ENCODE results near the gene G6PC1.
"Not testable (repeated sequence)": the region's sequence is repeated elsewhere in the genome, so short reads cannot be mapped to it uniquely, and the experiment has no call there.

G6PC1 gene

DNA sequence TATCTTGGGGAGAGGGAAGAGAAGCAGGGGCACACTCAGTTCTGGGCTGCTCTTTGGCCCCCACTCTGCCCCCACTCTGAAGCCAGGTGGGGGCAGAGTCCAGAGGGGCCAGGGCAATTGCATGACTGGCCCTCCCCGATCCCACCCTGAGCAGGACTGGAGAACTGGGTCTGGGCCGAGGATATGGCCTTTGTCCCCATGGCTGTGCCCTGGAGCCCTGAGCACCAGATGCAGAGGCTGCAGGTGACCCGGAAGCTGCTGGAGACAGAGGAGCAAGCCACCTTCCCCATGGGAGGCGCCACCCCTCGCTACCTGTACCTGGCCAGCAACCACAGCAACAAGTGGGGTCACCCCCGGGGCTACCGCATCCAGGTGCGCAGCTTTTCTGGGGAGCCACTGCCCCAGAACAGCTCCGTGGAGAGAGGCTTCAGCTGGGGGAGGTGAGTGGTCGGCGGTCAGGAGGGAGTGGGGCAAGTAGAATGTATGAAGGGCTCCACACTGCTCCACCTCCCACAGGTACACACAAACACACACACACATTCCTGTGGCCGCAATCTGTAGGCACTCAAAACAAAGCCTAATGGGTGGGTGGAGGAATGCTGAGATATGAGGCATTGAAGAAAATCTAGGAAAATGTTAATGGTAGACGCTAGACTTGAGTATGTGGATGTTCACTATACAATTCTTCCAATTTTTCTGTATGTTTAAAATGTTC lies 28.2 kb upstream of the G6PC1 start:
- no peak overlapping the region for H3K4me3 ChIP-seq (ENCODE audit: low read depth in 1 of 2, low read length in 2 of 2)
- H3K9ac ChIP-seq (ENCODE audit: low read depth, low read length) = no peak overlapping the region
- H3K79me2 ChIP-seq (ENCODE audit: insufficient read depth, low read length) = no peaks in the 10 kb centered on the region
- ATAC-seq (ENCODE audit: insufficient read depth, low read depth) (no peak), DNase-seq (no peak)
- H3K4me1 ChIP-seq (ENCODE audit: insufficient read depth, low read length) = no peaks in the 10 kb centered on the region
- no peaks in the 10 kb centered on the region for H3K9me3 ChIP-seq (ENCODE audit: insufficient read depth, low read length, severe bottlenecking)
- H3K27ac ChIP-seq (ENCODE audit: low read length) = no peak overlapping the region
- no peak overlapping the region for H2AFZ ChIP-seq (ENCODE audit: low read depth, low read length)
- peaks cover 6% of the 10 kb centered on the region for H3K27me3 ChIP-seq (ENCODE audit: insufficient read depth, low read length, poor library complexity)
- no peaks in the 10 kb centered on the region for H4K20me1 ChIP-seq (ENCODE audit: insufficient read depth, low read length)
- TF ChIP-seq, protein P1, sequence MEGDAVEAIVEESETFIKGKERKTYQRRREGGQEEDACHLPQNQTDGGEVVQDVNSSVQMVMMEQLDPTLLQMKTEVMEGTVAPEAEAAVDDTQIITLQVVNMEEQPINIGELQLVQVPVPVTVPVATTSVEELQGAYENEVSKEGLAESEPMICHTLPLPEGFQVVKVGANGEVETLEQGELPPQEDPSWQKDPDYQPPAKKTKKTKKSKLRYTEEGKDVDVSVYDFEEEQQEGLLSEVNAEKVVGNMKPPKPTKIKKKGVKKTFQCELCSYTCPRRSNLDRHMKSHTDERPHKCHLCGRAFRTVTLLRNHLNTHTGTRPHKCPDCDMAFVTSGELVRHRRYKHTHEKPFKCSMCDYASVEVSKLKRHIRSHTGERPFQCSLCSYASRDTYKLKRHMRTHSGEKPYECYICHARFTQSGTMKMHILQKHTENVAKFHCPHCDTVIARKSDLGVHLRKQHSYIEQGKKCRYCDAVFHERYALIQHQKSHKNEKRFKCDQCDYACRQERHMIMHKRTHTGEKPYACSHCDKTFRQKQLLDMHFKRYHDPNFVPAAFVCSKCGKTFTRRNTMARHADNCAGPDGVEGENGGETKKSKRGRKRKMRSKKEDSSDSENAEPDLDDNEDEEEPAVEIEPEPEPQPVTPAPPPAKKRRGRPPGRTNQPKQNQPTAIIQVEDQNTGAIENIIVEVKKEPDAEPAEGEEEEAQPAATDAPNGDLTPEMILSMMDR (IDR thresholded peaks at IDR 0.05; ENCODE audit: borderline replicate concordance, extremely low read depth, low read length, poor library complexity, severe bottlenecking) = no peak
- no peak for TF ChIP-seq EZH2 (IDR thresholded peaks at IDR 0.05; ENCODE audit: borderline replicate concordance, low read depth, low read length, severe bottlenecking)
- no peak overlapping the region for H3K4me2 ChIP-seq (ENCODE audit: insufficient read depth, low read length)
- no peaks in the 10 kb centered on the region for H3K36me3 ChIP-seq (ENCODE audit: insufficient read depth, low read length)

DNA sequence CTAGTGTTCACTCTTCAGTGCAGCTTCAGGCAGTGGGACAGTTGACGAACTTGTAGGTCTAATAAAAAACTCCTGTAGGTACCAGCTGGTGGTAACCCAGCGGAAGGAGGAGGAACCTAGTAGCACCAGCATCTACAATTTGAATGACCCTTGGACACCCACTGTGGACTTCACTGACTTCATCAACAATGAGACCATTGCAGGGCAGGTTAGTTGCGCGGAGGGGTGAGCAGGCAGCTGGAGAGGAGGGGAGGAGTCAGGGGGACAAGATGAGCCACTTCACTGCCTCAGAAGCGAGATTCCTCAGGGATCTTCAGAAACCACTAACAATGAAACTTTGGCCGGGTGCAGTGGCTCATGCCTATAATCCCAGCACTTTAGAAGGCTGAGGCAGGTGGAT lies 27.3 kb upstream of the G6PC1 start:
- H3K27me3 ChIP-seq (ENCODE audit: insufficient read depth, low read length, poor library complexity) = peaks cover 7% of the 10 kb centered on the region
- no peaks in the 10 kb centered on the region for H3K9me3 ChIP-seq (ENCODE audit: insufficient read depth, low read length, severe bottlenecking)
- no peaks in the 10 kb centered on the region for H4K20me1 ChIP-seq (ENCODE audit: insufficient read depth, low read length)
- no peak overlapping the region for H3K4me2 ChIP-seq (ENCODE audit: insufficient read depth, low read length)
- no peak for ATAC-seq (ENCODE audit: insufficient read depth, low read depth)
- H3K9ac ChIP-seq (ENCODE audit: low read depth, low read length) = no peak overlapping the region
- no peak overlapping the region for H2AFZ ChIP-seq (ENCODE audit: low read depth, low read length)
- no peak overlapping the region for H3K27ac ChIP-seq (ENCODE audit: low read length)
- no peak for DNase-seq
- no peak overlapping the region for H3K4me3 ChIP-seq (ENCODE audit: low read depth in 1 of 2, low read length in 2 of 2)
- no peaks in the 10 kb centered on the region for H3K4me1 ChIP-seq (ENCODE audit: insufficient read depth, low read length)
- H3K36me3 ChIP-seq (ENCODE audit: insufficient read depth, low read length) = no peaks in the 10 kb centered on the region
- H3K79me2 ChIP-seq (ENCODE audit: insufficient read depth, low read length) = no peaks in the 10 kb centered on the region
- TF ChIP-seq, protein P1 (IDR thresholded peaks at IDR 0.05; ENCODE audit: borderline replicate concordance, extremely low read depth, low read length, poor library complexity, severe bottlenecking) = no peak
- TF ChIP-seq EZH2 (IDR thresholded peaks at IDR 0.05; ENCODE audit: borderline replicate concordance, low read depth, low read length, severe bottlenecking) = no peak

DNA sequence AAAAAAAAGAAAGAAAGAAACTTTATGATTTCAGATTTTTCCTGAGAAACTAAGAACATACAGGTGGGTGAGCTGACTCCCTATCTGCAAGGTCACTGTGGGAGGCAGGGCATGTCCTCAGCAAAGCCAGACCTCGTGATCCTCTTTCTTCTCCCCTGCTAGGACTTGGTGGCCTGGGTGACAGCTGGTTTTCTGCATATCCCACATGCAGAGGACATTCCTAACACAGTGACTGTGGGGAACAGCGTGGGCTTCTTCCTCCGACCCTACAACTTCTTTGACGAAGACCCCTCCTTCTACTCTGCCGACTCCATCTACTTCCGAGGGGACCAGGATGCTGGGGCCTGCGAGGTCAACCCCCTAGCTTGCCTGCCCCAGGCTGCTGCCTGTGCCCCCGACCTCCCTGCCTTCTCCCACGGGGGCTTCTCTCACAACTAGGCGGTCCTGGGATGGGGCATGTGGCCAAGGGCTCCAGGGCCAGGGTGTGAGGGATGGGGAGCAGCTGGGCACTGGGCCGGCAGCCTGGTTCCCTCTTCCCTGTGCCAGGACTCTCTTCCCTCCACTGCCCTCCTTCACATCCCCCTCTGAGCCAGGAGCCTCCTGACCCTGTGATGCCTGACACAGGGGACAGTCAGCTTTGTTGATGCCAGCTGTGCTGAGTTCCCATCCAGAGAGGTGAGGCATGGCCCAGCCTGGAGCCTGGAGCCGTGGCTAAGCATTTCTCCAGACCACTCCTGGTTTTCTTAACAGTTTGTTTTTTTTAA lies 26.5 kb upstream of the G6PC1 start:
- peaks cover 11% of the 10 kb centered on the region for H3K27me3 ChIP-seq (ENCODE audit: insufficient read depth, low read length, poor library complexity)
- not testable (repeated sequence) for H3K4me1 ChIP-seq (ENCODE audit: insufficient read depth, low read length); H3K79me2 ChIP-seq (ENCODE audit: insufficient read depth, low read length); H3K9ac ChIP-seq (ENCODE audit: low read depth, low read length); H3K4me2 ChIP-seq (ENCODE audit: insufficient read depth, low read length); H3K9me3 ChIP-seq (ENCODE audit: insufficient read depth, low read length, severe bottlenecking); ATAC-seq (ENCODE audit: insufficient read depth, low read depth); H2AFZ ChIP-seq (ENCODE audit: low read depth, low read length); DNase-seq; H3K4me3 ChIP-seq (ENCODE audit: low read depth in 1 of 2, low read length in 2 of 2); H4K20me1 ChIP-seq (ENCODE audit: insufficient read depth, low read length); H3K27ac ChIP-seq (ENCODE audit: low read length); H3K36me3 ChIP-seq (ENCODE audit: insufficient read depth, low read length)

GRCh38 chr17:42877037-42877436 lies 23.6 kb upstream of the G6PC1 start:
- DNase-seq (no peak), ATAC-seq (ENCODE audit: insufficient read depth, low read depth) (no peak)
- Histone ChIP-seq H3K4me1 (ENCODE audit: insufficient read depth, low read length) (no peaks in the 10 kb centered on the region), H4K20me1 (ENCODE audit: insufficient read depth, low read length) (no peaks in the 10 kb centered on the region), H3K4me2 (ENCODE audit: insufficient read depth, low read length) (no peak overlapping the region), H3K4me3 (ENCODE audit: low read depth in 1 of 2, low read length in 2 of 2) (no peak overlapping the region), H3K36me3 (ENCODE audit: insufficient read depth, low read length) (no peaks in the 10 kb centered on the region), H3K9me3 (ENCODE audit: insufficient read depth, low read length, severe bottlenecking) (no peaks in the 10 kb centered on the region), H3K27me3 (ENCODE audit: insufficient read depth, low read length, poor library complexity) (peaks cover 14% of the 10 kb centered on the region), H3K79me2 (ENCODE audit: insufficient read depth, low read length) (no peaks in the 10 kb centered on the region), H2AFZ (ENCODE audit: low read depth, low read length) (no peak overlapping the region), H3K27ac (ENCODE audit: low read length) (no peak overlapping the region), H3K9ac (ENCODE audit: low read depth, low read length) (no peak overlapping the region)
- TF ChIP-seq EZH2 (IDR thresholded peaks at IDR 0.05; ENCODE audit: borderline replicate concordance, low read depth, low read length, severe bottlenecking) = no peak
- TF ChIP-seq, protein P1 (IDR thresholded peaks at IDR 0.05; ENCODE audit: borderline replicate concordance, extremely low read depth, low read length, poor library complexity, severe bottlenecking) = no peak

Measured in DND-41 (cell line).